Neuron (in vitro differentiated cells): ENCODE measurements around the gene OR2A7.
"Not testable (repeated sequence)": the region's sequence is repeated elsewhere in the genome, so short reads cannot be mapped to it uniquely, and the experiment has no call there.

Source experiments
- H2AFZ ChIP-seq: one replicate; pipeline ENCODE4 v1.6.1; 2013; ENCODE audit warnings: low read depth, mild to moderate bottlenecking, inconsistent platforms, low read length, moderate library complexity
- H3K27me3 ChIP-seq: one replicate; pipeline ENCODE4 v1.6.1; 2013; ENCODE audit warnings: low read length; ENCODE audit not compliant: insufficient read depth
- H3K36me3 ChIP-seq: one replicate; pipeline ENCODE4 v1.6.1; 2013; ENCODE audit warnings: low read length; ENCODE audit not compliant: insufficient read depth
- H3K4me1 ChIP-seq: one replicate; pipeline ENCODE4 v1.6.1; 2013; ENCODE audit warnings: low read length; ENCODE audit not compliant: insufficient read depth
- H3K4me3 ChIP-seq: 2 replicates; pipeline ENCODE4 v1.5.1; 2013; ENCODE audit warnings: mild to moderate bottlenecking, low read length, moderate library complexity
- H3K9me3 ChIP-seq: one replicate; pipeline ENCODE4 v1.6.1; 2013; ENCODE audit warnings: low read length

Gene OR2A7

DNA sequence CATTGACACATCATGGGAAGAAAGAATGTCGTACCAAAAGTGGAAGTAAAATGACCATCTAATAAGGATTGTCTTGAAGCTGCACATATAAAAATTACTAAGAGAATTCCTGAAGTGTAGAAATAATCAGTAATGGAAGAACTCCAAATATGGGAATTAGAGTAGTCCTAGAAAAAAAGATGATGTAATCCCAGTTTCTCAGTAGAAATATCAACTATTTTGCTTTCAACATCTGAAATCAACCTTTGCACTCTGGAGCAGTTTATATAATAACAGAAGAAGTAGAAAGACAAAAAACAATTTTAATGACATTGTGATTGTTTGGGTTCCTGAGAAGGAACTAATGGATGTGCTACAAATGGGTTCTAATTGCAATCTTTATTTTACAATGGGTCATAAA lies 31.6 kb downstream of the OR2A7 start:
- not testable (repeated sequence) for H3K27me3 ChIP-seq, H3K9me3 ChIP-seq, H2AFZ ChIP-seq, H3K4me1 ChIP-seq, H3K4me3 ChIP-seq, H3K36me3 ChIP-seq

DNA sequence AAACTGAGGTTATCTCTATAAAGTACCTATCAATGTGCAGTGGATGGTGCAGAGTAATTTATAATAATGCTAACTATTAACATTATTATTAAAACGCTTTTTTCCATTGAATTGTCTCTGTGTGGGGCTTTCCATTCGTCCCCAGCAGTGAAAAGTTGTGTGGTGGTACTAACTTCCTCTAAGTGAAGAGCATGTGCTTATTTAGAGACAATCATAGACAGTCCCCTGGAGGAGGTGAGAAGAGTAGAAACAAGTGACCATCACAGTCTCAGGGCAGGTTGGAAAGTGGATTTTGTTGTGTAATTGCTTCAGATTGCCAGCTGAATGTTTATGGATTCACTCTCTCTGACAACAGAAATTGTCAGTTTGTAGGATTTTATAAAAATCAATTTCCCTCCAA lies 33.6 kb downstream of the OR2A7 start:
- not testable (repeated sequence) for H3K4me1 ChIP-seq, H2AFZ ChIP-seq, H3K4me3 ChIP-seq, H3K9me3 ChIP-seq, H3K36me3 ChIP-seq, H3K27me3 ChIP-seq

DNA sequence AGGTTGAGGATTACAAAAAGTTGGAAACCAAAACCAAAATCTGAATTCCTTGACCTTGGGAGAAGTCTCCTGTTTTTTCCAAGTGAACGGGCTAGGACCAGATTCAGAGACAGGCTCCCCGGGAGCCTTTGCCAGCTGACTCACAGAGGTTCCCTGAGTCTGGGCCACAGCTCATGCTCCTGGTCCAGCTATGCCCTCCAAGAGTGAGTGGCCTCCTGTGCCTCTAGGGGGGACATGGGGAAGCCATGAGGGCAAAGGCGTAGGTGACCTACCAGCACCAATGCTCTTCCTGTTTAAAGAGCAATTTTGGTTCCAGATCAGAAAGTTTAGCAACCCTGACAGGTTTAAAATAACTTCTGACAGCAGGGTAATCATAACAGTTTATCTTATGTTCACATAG lies 35.8 kb downstream of the OR2A7 start:
- not testable (repeated sequence) for H3K4me3 ChIP-seq, H3K4me1 ChIP-seq

DNA sequence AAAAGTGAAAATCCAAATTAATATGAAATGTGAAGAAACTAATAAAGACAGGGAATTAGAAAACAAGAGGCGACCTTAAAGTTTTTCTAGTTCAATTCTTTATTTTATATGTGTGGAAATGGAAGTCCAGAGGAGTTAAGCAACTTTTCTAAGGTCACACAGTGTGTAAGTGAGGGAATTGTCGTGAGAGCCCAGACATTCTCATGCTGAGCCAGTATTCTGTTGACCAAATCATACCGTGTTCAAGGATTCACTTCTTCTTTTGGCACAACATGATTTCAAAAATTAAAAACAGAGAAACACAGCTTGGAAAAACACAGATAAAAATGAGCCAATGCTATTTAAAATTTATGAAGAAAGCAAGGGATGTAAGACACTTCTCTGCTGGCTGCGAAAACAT lies 37.7 kb downstream of the OR2A7 start:
- H3K4me1 ChIP-seq, H2AFZ ChIP-seq: not testable (repeated sequence)

More for the DNA sequence above, 35.8 kb downstream of the OR2A7 start:
- not testable (repeated sequence) for H3K9me3 ChIP-seq, H2AFZ ChIP-seq, H3K36me3 ChIP-seq, H3K27me3 ChIP-seq

DNA sequence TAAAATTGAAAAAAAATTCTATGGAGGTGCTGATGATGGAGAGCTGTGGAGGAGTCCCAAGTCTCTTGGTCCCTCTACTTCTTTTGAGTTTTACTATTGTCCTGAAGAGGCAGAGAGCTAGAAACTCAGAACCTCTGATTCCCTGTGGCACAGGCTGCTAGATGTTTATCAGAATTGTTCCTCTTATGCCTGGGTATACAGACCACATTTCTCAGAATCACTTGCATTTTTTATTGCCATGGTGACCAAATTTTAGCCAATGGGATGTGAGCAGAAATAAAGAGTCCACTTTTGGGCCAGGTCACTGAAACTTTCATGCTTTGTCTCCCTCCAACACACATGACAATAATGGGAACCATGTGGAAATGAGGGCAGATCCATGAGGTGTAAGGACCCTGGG lies 40.9 kb downstream of the OR2A7 start:
- not testable (repeated sequence) for H3K4me3 ChIP-seq, H3K4me1 ChIP-seq, H2AFZ ChIP-seq, H3K27me3 ChIP-seq, H3K36me3 ChIP-seq, H3K9me3 ChIP-seq

More for the DNA sequence above, 37.7 kb downstream of the OR2A7 start:
- H3K9me3 ChIP-seq, H3K27me3 ChIP-seq, H3K4me3 ChIP-seq, H3K36me3 ChIP-seq: not testable (repeated sequence)

DNA sequence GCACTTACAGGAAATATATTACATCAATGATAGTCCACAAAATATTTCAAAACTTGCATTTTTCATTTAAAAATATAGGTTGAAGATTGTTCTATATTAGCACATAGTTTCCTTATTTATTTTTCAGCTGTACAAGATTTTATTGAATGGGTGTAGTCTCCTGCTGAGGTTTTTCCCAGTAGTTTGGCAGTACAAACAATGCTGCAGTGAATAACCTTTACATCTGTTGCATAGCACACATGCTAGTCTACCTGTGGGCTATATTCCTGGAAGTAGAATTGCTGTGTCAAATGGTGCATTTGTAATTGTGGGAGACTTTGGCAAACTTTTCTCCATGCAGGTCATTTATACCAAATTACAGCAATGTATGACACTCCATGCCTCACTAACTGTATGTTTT lies 44.1 kb downstream of the OR2A7 start:
- not testable (repeated sequence) for H3K4me1 ChIP-seq, H3K4me3 ChIP-seq, H3K9me3 ChIP-seq, H3K36me3 ChIP-seq, H3K27me3 ChIP-seq, H2AFZ ChIP-seq

DNA sequence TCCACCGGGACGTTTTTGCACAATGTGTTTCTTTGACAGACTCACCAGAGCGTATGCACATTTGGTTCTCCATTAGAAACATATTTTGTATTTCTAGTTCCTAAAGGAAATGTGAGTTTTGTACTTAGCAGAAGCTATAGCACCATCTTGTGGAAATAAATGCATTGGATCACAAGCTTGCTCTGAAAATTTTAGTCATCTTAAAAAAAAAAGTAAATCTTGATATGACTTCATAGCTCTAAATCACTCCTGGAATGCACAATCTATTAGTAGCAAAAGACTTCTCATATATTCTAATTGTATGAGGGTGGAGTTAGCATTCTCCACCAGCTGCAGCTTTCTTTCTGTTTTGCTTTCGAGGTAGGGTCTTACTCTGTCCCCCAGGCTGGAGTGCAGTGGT lies 45.4 kb downstream of the OR2A7 start:
- H3K4me1 ChIP-seq = not testable (repeated sequence)

DNA sequence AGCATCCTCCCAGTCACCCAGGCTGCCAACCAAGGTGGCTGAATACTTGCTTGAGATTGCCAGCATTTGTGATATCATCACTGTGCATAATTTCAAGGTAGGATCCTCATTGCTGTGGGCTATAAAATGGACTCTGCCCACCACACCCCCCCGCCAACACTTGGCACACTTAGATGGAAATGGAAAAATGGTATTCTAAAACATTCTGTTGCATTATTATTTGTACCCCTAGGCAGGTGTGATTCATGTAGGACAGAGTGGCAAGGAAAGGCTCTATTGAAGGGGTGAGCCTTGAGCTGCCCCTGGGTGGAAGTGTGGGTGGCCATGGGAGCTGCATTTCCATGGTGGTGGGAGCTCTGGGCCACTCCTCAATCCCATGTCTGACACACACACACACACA lies 46.0 kb downstream of the OR2A7 start:
- H3K27me3 ChIP-seq, H3K4me3 ChIP-seq, H3K36me3 ChIP-seq, H2AFZ ChIP-seq, H3K4me1 ChIP-seq, H3K9me3 ChIP-seq: not testable (repeated sequence)

More for the DNA sequence above, 45.4 kb downstream of the OR2A7 start:
- not testable (repeated sequence) for H2AFZ ChIP-seq, H3K9me3 ChIP-seq, H3K36me3 ChIP-seq, H3K27me3 ChIP-seq, H3K4me3 ChIP-seq

DNA sequence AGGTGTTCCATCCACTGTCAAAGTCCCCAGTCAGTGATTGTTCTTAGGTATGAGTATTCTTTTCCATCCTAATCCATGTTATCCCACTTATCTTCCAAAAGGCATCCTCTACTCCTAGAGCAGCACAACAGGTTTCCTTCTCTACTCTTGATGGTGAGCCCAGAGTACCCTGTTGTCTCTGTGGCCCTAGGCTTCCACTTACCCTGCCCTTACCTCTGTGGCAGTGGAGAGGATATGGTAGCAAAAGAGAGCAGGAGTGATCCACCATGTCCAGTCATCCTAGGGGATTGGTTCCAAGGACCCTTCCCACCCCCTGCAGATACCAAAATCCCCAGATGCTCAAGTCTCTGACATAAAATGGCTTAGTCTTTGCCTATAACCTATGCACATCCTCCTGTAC lies 47.4 kb downstream of the OR2A7 start:
- H3K27me3 ChIP-seq, H3K36me3 ChIP-seq, H2AFZ ChIP-seq, H3K4me3 ChIP-seq, H3K9me3 ChIP-seq, H3K4me1 ChIP-seq: not testable (repeated sequence)
